DND-41 (cell line): ENCODE measurements around the gene PEX5L.

Experiments
- CTCF ChIP-seq: IDR thresholded peaks from 2 replicates; pipeline ENCODE4 v1.5.1; 2012; ENCODE audit warnings: borderline replicate concordance, low read length, moderate library complexity, mild to moderate bottlenecking; ENCODE audit not compliant: poor library complexity, severe bottlenecking; ENCODE audit errors: extremely low read depth
- EZH2 ChIP-seq: IDR thresholded peaks from 3 replicates; pipeline ENCODE4 v1.6.1; 2012; ENCODE audit warnings: borderline replicate concordance, low read depth, mild to moderate bottlenecking, moderate library complexity, low read length, inconsistent platforms; ENCODE audit not compliant: severe bottlenecking

GRCh38 chr3:179933080-179933479 lies 103.7 kb downstream of the PEX5L start:
- TF ChIP-seq CTCF, result no peak
- no peak for TF ChIP-seq EZH2
